Head of caudate nucleus (tissue), 42 donors: ENCODE data around the gene APOD.
A peak's percentile ranks its signal among the peaks of the same experiment; 100 is the strongest.
"Not testable (repeated sequence)": the region's sequence is repeated elsewhere in the genome, so short reads cannot be mapped to it uniquely, and the experiment has no call there.

Source experiments
- DNase-seq, 42 donors: peaks; one replicate each; pipeline versions ENCODE4 v3.0.0 to v3.0.0-alpha.2; 2020 to 2021; ENCODE audit warnings: mixed read lengths in 7 of 42
- intact Hi-C: fragments of 100-400 bp; cut with DNase I; formaldehyde crosslinking; loops from one replicate; pipeline ENCODE4 v1.15.0; 2022

The APOD gene

GRCh38 chr3:195595785-195596531 is 12.2 kb upstream of the APOD start:
- intact Hi-C loops, result no loop called here

DNA sequence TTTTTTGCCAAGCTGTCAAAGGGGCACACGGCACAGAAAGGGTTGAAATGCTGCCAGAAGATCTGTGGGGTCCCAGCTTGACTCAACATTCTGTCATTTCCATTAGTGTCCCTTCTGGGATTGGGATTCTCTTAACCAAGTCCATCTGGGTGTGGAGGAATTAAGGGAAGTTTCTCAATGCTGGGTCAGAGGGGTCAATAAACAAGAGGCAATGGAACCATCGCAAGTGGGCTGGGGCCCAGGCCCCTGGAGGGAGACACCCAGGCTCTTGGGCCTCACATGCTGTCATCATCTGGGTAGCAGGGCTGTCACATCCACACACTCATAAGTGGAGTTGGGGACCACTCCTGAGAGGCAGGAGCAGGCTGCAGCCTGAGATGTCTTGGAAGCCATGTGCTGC is 8.1 kb upstream of the APOD start:
- peak in 1 of 42 donors; percentile 27 for DNase-seq
- intact Hi-C loops, result no loop called here

More at GRCh38 chr3:195595785-195596531, 12.2 kb upstream of the APOD start:
- DNase-seq, result peak in 1 of 42 donors; percentile 27

- peak in 1 of 42 donors; percentile 37 for DNase-seq
- intact Hi-C loops, result no loop called here
Measured at GRCh38 chr3:195591220-195591619, 7.5 kb upstream of the APOD start.

GRCh38 chr3:195590381-195590780 is 6.6 kb upstream of the APOD start:
- intact Hi-C loops, DNase-seq: not testable (repeated sequence)

GRCh38 chr3:195589796-195590195 is 6.1 kb upstream of the APOD start:
- peak in 1 of 42 donors; percentile 9 for DNase-seq
- intact Hi-C loops, result not testable (repeated sequence)

DNA sequence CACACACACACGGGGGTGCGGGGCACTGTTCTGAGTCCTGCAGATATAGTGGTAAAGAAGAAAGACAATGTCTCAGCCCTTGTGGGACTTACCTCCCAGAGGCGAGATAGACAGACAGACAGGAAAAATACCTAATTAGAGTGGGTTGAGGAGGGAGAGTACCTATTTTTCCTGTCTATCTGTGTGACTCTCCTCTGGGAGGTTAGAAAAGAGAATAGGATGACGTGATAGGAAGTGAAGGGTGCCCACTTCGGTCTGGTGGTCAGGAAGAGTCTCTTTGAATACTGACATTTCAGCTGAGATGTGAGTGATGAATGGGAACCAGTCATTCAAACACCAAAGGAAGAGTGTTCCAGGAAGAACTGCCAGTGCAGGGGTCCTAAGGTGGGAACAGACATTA is 4.1 kb upstream of the APOD start:
- DNase-seq, result peak in 1 of 42 donors; percentile 25
- intact Hi-C loops, result no loop called here

- intact Hi-C loops, result no loop called here
- DNase-seq, result peak in 1 of 42 donors; percentile 38
Measured at GRCh38 chr3:195587406-195587805, 3.7 kb upstream of the APOD start.

GRCh38 chr3:195584543-195584870 is 767 bp upstream of the APOD start:
- intact Hi-C loops, result no loop called here
- no peak for DNase-seq

GRCh38 chr3:195582947-195583346 is 793 bp downstream of the APOD start:
- peak in 26 of 42 donors; percentile 15 to 75 (median 44) for DNase-seq
- intact Hi-C loops, result no loop called here

- peak in 38 of 42 donors; percentile 32 to 86 (median 58) for DNase-seq
- intact Hi-C loops, result no loop called here
Measured at GRCh38 chr3:195580744-195581443, 2.8 kb downstream of the APOD start.

- no peak for DNase-seq
- intact Hi-C loops, result no loop called here
Measured at GRCh38 chr3:195579281-195579680, 4.5 kb downstream of the APOD start.

- intact Hi-C loops, result no loop called here
- no peak for DNase-seq
Measured at GRCh38 chr3:195578565-195578964, 5.2 kb downstream of the APOD start.

- intact Hi-C loops, result no loop called here
- DNase-seq, result no peak
Measured at GRCh38 chr3:195577645-195578177, 6.0 kb downstream of the APOD start.

DNA sequence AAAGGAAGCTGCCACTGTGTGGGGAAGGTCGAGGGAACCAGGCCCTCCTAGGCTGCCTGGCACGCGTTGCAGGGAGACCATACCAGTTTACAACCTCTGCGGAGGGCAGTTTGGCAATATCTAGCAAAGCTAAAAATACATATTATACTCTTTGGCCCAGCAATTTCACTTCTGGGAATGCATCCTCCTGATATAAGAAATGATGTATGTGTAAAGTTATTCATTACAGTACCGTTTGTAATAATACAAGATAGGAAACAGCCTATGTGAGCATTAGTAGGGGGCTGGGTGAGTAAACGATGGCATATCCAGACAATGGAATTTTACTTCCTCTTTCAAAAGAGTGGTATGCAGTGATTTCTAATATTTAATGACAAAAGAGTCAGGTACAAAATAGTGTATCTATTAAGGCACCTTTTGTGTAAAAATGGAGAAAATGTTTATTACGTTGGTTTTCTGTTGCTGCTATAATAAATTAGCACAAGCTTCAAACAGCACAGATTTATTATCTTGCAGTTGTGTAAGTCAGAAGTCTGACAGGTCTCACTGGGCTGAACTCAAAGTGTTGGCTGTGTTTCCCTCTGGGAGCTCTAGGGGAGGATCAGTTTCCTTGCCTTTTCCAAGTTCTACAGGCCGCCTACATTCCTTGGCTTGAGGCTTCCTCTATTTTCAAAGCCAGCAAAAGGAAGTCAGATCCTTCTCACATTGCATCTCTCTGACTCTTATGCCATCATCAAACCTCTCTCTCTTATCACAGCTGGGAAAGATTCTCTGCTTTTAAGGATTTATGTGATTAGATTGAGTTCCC is 9.0 kb downstream of the APOD start:
- DNase-seq, result no peak
- intact Hi-C loops, result no loop called here

GRCh38 chr3:195573611-195574496 is 9.9 kb downstream of the APOD start:
- peak in 1 of 42 donors; percentile 62 for DNase-seq

GRCh38 chr3:195571361-195571760 is 12.4 kb downstream of the APOD start:
- intact Hi-C loops, result no loop called here
- DNase-seq, result no peak

More at GRCh38 chr3:195573611-195574496, 9.9 kb downstream of the APOD start:
- intact Hi-C loops, result no loop called here

DNA sequence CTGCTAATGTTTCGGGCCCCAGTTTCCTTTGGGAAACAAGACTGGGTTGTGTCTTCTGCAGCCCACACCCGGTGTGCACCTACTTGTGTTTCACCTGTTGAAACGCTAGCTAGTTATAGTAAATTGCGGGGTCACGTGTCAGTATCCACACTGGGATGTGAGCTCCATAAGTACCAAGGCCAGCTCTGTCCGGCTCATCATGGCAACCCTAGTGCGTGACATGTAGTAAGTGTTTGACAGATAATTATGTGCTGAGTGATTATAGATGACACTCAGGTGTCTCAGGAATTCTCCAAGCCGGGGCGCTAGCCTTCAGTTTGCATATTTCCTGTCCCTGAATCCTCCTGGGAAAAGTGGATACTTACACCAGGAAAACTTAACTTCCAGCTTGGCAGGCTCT is 12.8 kb downstream of the APOD start:
- intact Hi-C loops, result no loop called here
- DNase-seq, result no peak

DNA sequence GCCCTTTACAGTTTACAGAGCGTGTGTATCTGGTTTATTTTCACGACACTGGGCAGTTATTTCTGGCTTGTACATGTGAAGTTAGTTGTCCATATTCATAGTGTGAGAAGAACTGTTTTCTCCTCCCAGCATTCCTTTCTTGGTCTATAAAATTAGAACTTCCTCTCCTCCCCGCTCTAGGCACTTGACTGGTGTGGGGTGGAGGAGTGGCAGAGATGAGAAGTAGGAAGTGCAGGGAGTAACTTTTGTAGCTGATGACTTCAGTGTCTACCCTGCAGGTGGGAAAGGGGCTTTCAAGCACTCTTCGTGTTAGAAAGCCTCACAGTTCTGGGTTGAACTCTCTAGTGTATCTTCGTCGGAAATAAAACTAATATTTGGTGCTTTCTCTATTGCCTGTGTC is 13.4 kb downstream of the APOD start:
- intact Hi-C loops, result no loop called here
- DNase-seq, result no peak

- no peak for DNase-seq
- intact Hi-C loops, result no loop called here
Measured at GRCh38 chr3:195568630-195569029, 15.1 kb downstream of the APOD start.
